HEK293T (cell line): ENCODE data around the gene TRIM28.

Experiments
- ARNT ChIP-seq: fragments of 450-650 bp; IDR thresholded peaks from 2 replicates; pipeline ENCODE4 v1.6.1; 2017; ENCODE audit warnings: mild to moderate bottlenecking
- BHLHE40 ChIP-seq: fragments of 450-650 bp; IDR thresholded peaks from 2 replicates; pipeline ENCODE4 v1.6.1; 2016; ENCODE audit warnings: mild to moderate bottlenecking, moderate library complexity, borderline replicate concordance
- CTBP1 ChIP-seq: fragments of 450-650 bp; IDR thresholded peaks from 2 replicates; pipeline ENCODE4 v1.6.1; 2016; ENCODE audit warnings: borderline replicate concordance
- FOXK2 ChIP-seq: fragments of 450-650 bp; IDR thresholded peaks from 2 replicates; pipeline ENCODE4 v1.6.1; 2016; ENCODE audit warnings: mild to moderate bottlenecking
- HDGF ChIP-seq: fragments of 450-650 bp; IDR thresholded peaks from 2 replicates; pipeline ENCODE4 v1.6.1; 2017; ENCODE audit warnings: antibody characterized with exemption, borderline replicate concordance
- L3MBTL2 ChIP-seq: fragments of 450-650 bp; conservative IDR thresholded peaks from 2 replicates; pipeline ENCODE4 v1.6.1; 2016; ENCODE audit warnings: mild to moderate bottlenecking
- NFRKB ChIP-seq: fragments of 450-650 bp; IDR thresholded peaks from 2 replicates; pipeline ENCODE4 v1.6.1; 2016; ENCODE audit warnings: mild to moderate bottlenecking, moderate library complexity
- SUZ12 ChIP-seq: fragments of 450-650 bp; IDR thresholded peaks from 2 replicates; pipeline ENCODE4 v1.6.1; 2016; ENCODE audit warnings: mild to moderate bottlenecking
- TARDBP ChIP-seq: fragments of 450-650 bp; IDR thresholded peaks from 2 replicates; pipeline ENCODE4 v1.6.1; 2016
- ZNF384 ChIP-seq: fragments of 450-650 bp; IDR thresholded peaks from 2 replicates; pipeline ENCODE4 v1.6.1; 2016
- TF ChIP-seq, protein P1 (sequence below): fragments of 450-650 bp; IDR thresholded peaks from 2 replicates; pipeline ENCODE4 v1.6.1; 2016

DNA sequence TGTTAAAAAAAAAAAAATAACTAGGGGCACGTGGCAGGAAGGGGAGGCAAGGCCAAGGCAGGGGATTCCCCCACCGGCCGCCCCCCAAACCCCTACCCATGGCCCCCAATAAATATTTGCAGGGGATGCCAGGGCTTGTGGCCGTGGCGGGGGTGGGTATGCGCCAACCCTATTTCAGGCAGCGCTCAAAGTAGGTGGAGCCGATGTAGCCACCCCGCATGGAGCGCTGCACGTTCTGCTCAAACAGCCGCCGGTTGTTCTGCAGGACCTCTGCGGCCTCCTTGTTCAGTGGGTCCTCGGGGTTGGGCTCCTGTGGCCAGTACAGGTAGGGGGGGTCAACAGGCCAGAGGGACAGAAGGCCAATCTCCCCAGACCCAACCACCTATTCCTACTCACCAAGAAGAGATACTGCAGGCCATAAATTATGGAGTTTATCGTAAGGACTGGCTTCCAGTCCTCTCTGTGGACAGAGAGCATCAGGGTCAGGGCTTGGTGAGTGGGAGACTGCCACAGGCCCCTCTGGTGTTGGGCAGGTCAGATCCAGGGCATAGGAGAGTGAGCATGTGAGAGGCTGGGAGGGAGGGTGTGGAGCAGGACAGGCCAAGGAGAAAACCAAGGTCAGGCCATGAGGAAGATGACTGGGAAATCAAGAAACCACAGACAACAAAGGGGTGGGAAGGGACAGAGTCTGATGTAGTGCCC lies 12.2 kb downstream of the TRIM28 start:
- TF ChIP-seq ARNT (no peak), NFRKB (no peak), SUZ12 (no peak), ZNF384 (no peak), FOXK2 (no peak), BHLHE40 (no peak), L3MBTL2 (no peak), HDGF (no peak), TARDBP (no peak), CTBP1 (no peak)
- TF ChIP-seq, protein P1, sequence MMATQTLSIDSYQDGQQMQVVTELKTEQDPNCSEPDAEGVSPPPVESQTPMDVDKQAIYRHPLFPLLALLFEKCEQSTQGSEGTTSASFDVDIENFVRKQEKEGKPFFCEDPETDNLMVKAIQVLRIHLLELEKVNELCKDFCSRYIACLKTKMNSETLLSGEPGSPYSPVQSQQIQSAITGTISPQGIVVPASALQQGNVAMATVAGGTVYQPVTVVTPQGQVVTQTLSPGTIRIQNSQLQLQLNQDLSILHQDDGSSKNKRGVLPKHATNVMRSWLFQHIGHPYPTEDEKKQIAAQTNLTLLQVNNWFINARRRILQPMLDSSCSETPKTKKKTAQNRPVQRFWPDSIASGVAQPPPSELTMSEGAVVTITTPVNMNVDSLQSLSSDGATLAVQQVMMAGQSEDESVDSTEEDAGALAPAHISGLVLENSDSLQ, result no peak
